ENCODE results near the gene FLRT1.

The FLRT1 gene

GRCh38 chr11:64078284-64078683, 42.6 kb downstream of the FLRT1 start:
- Histone ChIP-seq H3K4me3 (ENCODE audit: low read depth in 1 of 2, low read length in 1 of 2) (no peak overlapping the region), H3K27me3 (no peaks in the 10 kb centered on the region), H3K4me1 (ENCODE audit: control insufficient read depth in 1 of 2, insufficient read depth in 1 of 2, low read depth in 1 of 2, low read length in 1 of 2) (peaks cover 7 to 12% of the 10 kb centered on the region in 2 experiments), H3K9me3 (no peaks in the 10 kb centered on the region), H3K27ac (no peak overlapping the region), H3K36me3 (no peaks in the 10 kb centered on the region)
- TF ChIP-seq CTCF (IDR thresholded peaks at IDR 0.05): no peak

GRCh38 chr11:64078905-64079304, 43.2 kb downstream of the FLRT1 start:
- Histone ChIP-seq H3K4me3 (ENCODE audit: low read depth in 1 of 2, low read length in 1 of 2) (no peak overlapping the region), H3K9me3 (no peaks in the 10 kb centered on the region), H3K27me3 (no peaks in the 10 kb centered on the region), H3K36me3 (no peaks in the 10 kb centered on the region), H3K4me1 (ENCODE audit: control insufficient read depth in 1 of 2, insufficient read depth in 1 of 2, low read depth in 1 of 2, low read length in 1 of 2) (peaks cover 5 to 8% of the 10 kb centered on the region in 2 experiments), H3K27ac (no peak overlapping the region)
- TF ChIP-seq CTCF (IDR thresholded peaks at IDR 0.05): no peak

GRCh38 chr11:64080390-64080789, 44.7 kb downstream of the FLRT1 start:
- Histone ChIP-seq H3K4me1 (ENCODE audit: control insufficient read depth in 1 of 2, insufficient read depth in 1 of 2, low read depth in 1 of 2, low read length in 1 of 2) (no peaks in the 10 kb centered on the region), H3K27ac (no peak overlapping the region), H3K4me3 (ENCODE audit: low read depth in 1 of 2, low read length in 1 of 2) (no peak overlapping the region), H3K36me3 (no peaks in the 10 kb centered on the region), H3K27me3 (no peaks in the 10 kb centered on the region), H3K9me3 (no peaks in the 10 kb centered on the region)
- TF ChIP-seq CTCF (IDR thresholded peaks at IDR 0.05): no peak

GRCh38 chr11:64081745-64082442, 46.2 kb downstream of the FLRT1 start:
- no peaks in the 10 kb centered on the region for H3K9me3 ChIP-seq
- H3K4me1 ChIP-seq (ENCODE audit: control insufficient read depth in 1 of 2, insufficient read depth in 1 of 2, low read depth in 1 of 2, low read length in 1 of 2): no peaks in the 10 kb centered on the region
- no peak overlapping the region for H3K27ac ChIP-seq
- H3K36me3 ChIP-seq: no peaks in the 10 kb centered on the region
- no peak overlapping the region for H3K4me3 ChIP-seq (ENCODE audit: low read depth in 1 of 2, low read length in 1 of 2)
- no peak for TF ChIP-seq CTCF (IDR thresholded peaks at IDR 0.05)
- no peaks in the 10 kb centered on the region for H3K27me3 ChIP-seq

- Histone ChIP-seq H3K27me3 (no peaks in the 10 kb centered on the region), H3K4me1 (ENCODE audit: control insufficient read depth in 1 of 2, insufficient read depth in 1 of 2, low read depth in 1 of 2, low read length in 1 of 2) (no peaks in the 10 kb centered on the region), H3K27ac (no peak overlapping the region), H3K4me3 (ENCODE audit: low read depth in 1 of 2, low read length in 1 of 2) (no peak overlapping the region), H3K9me3 (no peaks in the 10 kb centered on the region), H3K36me3 (no peaks in the 10 kb centered on the region)
- no peak for TF ChIP-seq CTCF (IDR thresholded peaks at IDR 0.05)
Observed at GRCh38 chr11:64083398-64084080, 47.8 kb downstream of the FLRT1 start.

Measured in neutrophil (primary cell).